K562 (cell line): Measurements from ENCODE around the gene SMG1. TPM values are rescaled to one million over a fixed set of nuclear protein-coding genes. Genes with fewer than 3 reads are reported as not detected.

Experiments
- EGR1 ChIP-seq: fragments of 450-650 bp; conservative IDR thresholded peaks from 2 replicates; pipeline ENCODE4 v1.6.1; 2017; ENCODE audit warnings: mild to moderate bottlenecking
- ELF1 ChIP-seq: fragments of 200-800 bp; sonication (Bioruptor generic); IDR thresholded peaks from 2 replicates; pipeline ENCODE4 v1.6.1; 2016; ENCODE audit warnings: missing genetic modification characterization, missing compliant biosample characterization
- HNRNPLL ChIP-seq: fragments of 200-400 bp; formaldehyde crosslinking; IDR thresholded peaks from 2 replicates; pipeline ENCODE4 v1.6.1; 2017; ENCODE audit warnings: low read length, low read depth, mild to moderate bottlenecking; ENCODE audit not compliant: poor library complexity, severe bottlenecking
- KDM4B ChIP-seq, 2 experiments: fragments of 450-650 bp in 1 of 2; sonication (generic) in 1 of 2; IDR thresholded peaks; 2 replicates each; pipeline ENCODE4 v1.6.1; 2016 to 2017; ENCODE audit warnings: borderline replicate concordance in 2 of 2, antibody characterized with exemption in 1 of 2, low read depth in 1 of 2, mild to moderate bottlenecking in 1 of 2
- MYNN ChIP-seq, 2 experiments: sonication (generic); formaldehyde crosslinking in 1 of 2; IDR thresholded peaks; 2 replicates each; pipeline versions ENCODE4 v1.5.0 to v1.6.1; 2016 to 2020; ENCODE audit warnings: antibody characterized with exemption in 1 of 2, missing genetic modification reagents in 1 of 2
- PHF8 ChIP-seq: fragments of 200-600 bp; sonication (generic); IDR thresholded peaks from 2 replicates; pipeline ENCODE4 v1.6.1; 2012; ENCODE audit warnings: mixed run types, mild to moderate bottlenecking, inconsistent platforms, low read length, moderate library complexity, borderline replicate concordance
- PTBP1 ChIP-seq: fragments of 200-400 bp; formaldehyde crosslinking; IDR thresholded peaks from 2 replicates; pipeline ENCODE4 v1.6.1; 2017; ENCODE audit warnings: low read depth, low read length
- SOX6 ChIP-seq: fragments of 450-650 bp; IDR thresholded peaks from 2 replicates; pipeline ENCODE4 v1.6.1; 2014; ENCODE audit warnings: mild to moderate bottlenecking
- ZFPM2 ChIP-seq: fragments of 250-450 bp; sonication (Bioruptor Pico); IDR thresholded peaks from 2 replicates; pipeline ENCODE4 v1.5.1; 2022; ENCODE audit warnings: mild to moderate bottlenecking
- ZNF134 ChIP-seq: fragments of 250-450 bp; sonication (Bioruptor Pico); conservative IDR thresholded peaks from 2 replicates; pipeline ENCODE4 v1.4.0; 2020
- polyA plus RNA-seq, 8 experiments: library from polyadenylated mRNA; depleted of rRNA in 4 of 8; stranded (reverse) in 5 of 8; unstranded in 3 of 8; fragments of >200 nt; fragmentation: Nextera tagmentation in 2 of 8; fragmentation: Illumina TruSeq in 1 of 8; extraction: Ambion mirVana in 2 of 8; extraction: Trizol in 1 of 8; gene quantifications; 2 replicates each; pipeline versions ENCODE4 v1.2.1 to v1.2.3, GENCODE V29; 2011 to 2014; ENCODE audit warnings: inconsistent platforms in 1 of 8, missing spikeins in 1 of 8
- total RNA-seq, 7 experiments: library from RNA; depleted of rRNA in 6 of 7; stranded (reverse); fragments of >200 nt in 6 of 7; fragmentation: Illumina TruSeq in 2 of 7; extraction: Trizol in 2 of 7; gene quantifications; 2 replicates each; pipeline versions ENCODE4 v1.2.1 to v1.2.3, GENCODE V29; 2011 to 2021; ENCODE audit warnings: low replicate concordance in 1 of 7
- TF ChIP-seq, protein P1 (sequence below), 2 experiments: fragments of 450-650 bp; conservative IDR thresholded peaks; 2 replicates each; pipeline ENCODE4 v1.6.1; 2017; ENCODE audit warnings: mild to moderate bottlenecking in 2 of 2, moderate library complexity in 2 of 2
- TF ChIP-seq, protein P2 (sequence below): fragments of 250-450 bp; sonication (Bioruptor Pico); IDR thresholded peaks from 2 replicates; pipeline ENCODE4 v1.9.0; 2021; ENCODE audit warnings: mild to moderate bottlenecking, inconsistent platforms
- TF ChIP-seq, protein P3 (sequence below): fragments of 450-650 bp; IDR thresholded peaks from 2 replicates; pipeline ENCODE4 v1.6.1; 2016
- TF ChIP-seq, protein P4 (sequence below): fragments of 450-650 bp; IDR thresholded peaks from 2 replicates; pipeline ENCODE4 v1.6.1; 2016; ENCODE audit warnings: low read depth, mild to moderate bottlenecking, moderate library complexity

SMG1 gene
- total and polyA plus RNA-seq, 9 of the 15 experiments (the other 6 are each of a cell fraction or from before 2014, with no cell fraction given) = 3.4 to 54.8 (median 32.0) TPM

DNA sequence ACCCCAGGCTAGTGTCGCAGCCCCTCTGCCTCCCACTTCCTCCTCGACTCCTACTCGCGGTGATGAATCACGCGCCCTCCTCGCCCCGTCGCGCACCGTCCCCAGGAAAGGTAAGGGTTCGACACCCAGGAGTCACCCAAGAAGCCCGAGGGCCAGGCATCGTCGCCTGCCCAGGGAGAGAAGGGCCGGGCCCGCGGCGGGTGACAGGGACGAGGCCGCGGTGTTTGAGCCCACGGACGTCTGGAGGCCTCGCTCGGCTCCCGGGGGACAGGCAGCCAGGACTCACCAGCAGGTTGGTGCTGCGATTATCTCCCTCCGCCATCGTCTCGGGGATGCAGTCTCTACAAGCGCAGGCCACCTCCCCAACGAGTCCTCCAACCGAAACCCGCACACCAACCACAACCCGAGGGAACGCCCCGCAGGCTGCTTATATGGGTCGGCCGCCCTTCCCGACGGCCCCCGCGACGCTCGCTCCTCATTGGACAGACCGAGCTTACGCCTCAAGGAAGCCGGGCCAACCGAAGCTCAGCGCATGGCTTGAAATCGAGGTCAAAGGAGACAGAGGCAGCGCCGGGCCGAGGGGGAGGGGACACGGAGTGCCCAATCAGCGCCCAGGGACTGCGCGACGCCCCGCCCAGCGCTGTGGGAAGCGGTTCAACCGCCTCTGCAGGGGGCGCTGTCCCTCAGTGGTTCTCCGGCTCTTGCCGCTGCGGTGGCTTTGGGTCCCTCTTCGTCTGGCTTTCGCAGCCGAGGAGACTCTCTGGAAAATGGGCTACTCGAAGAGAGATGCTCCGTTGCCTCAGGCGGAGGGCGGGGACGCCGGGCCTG is 124.8 kb downstream of the SMG1 start, which contains the start of gene ARL6IP1 (continued):
- TF ChIP-seq, protein P1, sequence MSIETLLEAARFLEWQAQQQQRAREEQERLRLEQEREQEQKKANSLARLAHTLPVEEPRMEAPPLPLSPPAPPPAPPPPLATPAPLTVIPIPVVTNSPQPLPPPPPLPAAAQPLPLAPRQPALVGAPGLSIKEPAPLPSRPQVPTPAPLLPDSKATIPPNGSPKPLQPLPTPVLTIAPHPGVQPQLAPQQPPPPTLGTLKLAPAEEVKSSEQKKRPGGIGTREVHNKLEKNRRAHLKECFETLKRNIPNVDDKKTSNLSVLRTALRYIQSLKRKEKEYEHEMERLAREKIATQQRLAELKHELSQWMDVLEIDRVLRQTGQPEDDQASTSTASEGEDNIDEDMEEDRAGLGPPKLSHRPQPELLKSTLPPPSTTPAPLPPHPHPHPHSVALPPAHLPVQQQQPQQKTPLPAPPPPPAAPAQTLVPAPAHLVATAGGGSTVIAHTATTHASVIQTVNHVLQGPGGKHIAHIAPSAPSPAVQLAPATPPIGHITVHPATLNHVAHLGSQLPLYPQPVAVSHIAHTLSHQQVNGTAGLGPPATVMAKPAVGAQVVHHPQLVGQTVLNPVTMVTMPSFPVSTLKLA (conservative IDR thresholded peaks at IDR 0.05) = peak; percentile 81 to 86
- TF ChIP-seq ELF1 (no peak), ZNF134 (no peak), EGR1 (peak; percentile 53), HNRNPLL (peak; percentile 64), SOX6 (peak; percentile 76; the same call in 1 of the 2 replicates), ZFPM2 (CRISPR knock-in tag) (no peak), MYNN (IDR thresholded peaks at IDR 0.05) (no peak; the same call in 1 of the 2 replicates), MYNN (CRISPR knock-in tag; IDR thresholded peaks at IDR 0.05) (no peak), PTBP1 (no peak), PHF8 (peak; percentile 93), KDM4B (IDR thresholded peaks at IDR 0.05; ENCODE audit: borderline replicate concordance in 2 of 2, low read depth in 1 of 2) (peak in 1 of 2 experiments; percentile 56; a peak in 1 of 4 replicates)
- TF ChIP-seq, protein P2, sequence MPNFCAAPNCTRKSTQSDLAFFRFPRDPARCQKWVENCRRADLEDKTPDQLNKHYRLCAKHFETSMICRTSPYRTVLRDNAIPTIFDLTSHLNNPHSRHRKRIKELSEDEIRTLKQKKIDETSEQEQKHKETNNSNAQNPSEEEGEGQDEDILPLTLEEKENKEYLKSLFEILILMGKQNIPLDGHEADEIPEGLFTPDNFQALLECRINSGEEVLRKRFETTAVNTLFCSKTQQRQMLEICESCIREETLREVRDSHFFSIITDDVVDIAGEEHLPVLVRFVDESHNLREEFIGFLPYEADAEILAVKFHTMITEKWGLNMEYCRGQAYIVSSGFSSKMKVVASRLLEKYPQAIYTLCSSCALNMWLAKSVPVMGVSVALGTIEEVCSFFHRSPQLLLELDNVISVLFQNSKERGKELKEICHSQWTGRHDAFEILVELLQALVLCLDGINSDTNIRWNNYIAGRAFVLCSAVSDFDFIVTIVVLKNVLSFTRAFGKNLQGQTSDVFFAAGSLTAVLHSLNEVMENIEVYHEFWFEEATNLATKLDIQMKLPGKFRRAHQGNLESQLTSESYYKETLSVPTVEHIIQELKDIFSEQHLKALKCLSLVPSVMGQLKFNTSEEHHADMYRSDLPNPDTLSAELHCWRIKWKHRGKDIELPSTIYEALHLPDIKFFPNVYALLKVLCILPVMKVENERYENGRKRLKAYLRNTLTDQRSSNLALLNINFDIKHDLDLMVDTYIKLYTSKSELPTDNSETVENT (CRISPR knock-in tag) = peak; percentile 96
- TF ChIP-seq, protein P3, sequence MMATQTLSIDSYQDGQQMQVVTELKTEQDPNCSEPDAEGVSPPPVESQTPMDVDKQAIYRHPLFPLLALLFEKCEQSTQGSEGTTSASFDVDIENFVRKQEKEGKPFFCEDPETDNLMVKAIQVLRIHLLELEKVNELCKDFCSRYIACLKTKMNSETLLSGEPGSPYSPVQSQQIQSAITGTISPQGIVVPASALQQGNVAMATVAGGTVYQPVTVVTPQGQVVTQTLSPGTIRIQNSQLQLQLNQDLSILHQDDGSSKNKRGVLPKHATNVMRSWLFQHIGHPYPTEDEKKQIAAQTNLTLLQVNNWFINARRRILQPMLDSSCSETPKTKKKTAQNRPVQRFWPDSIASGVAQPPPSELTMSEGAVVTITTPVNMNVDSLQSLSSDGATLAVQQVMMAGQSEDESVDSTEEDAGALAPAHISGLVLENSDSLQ = no peak
- TF ChIP-seq, protein P4, sequence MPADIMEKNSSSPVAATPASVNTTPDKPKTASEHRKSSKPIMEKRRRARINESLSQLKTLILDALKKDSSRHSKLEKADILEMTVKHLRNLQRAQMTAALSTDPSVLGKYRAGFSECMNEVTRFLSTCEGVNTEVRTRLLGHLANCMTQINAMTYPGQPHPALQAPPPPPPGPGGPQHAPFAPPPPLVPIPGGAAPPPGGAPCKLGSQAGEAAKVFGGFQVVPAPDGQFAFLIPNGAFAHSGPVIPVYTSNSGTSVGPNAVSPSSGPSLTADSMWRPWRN = no peak
- TF ChIP-seq, all 486 proteins: peak for 197
